HEK293 (cell line): ENCODE measurements around the gene PTGIS.
A peak's percentile ranks its signal among the peaks of the same experiment; 100 is the strongest.

Experiments used
- CTCF ChIA-PET: fragments of 350-600 bp; formaldehyde crosslinking; extraction: SDS; loops from one replicate; lab custom pipeline; 2021; ENCODE audit warnings: antibody characterized with exemption; lab: Yijun Ruan, JAX
- POLR2A ChIA-PET: fragments of 300-600 bp; formaldehyde crosslinking; extraction: SDS; loops from one replicate; lab custom pipeline; 2020; ENCODE audit warnings: antibody characterized with exemption, inconsistent platforms; lab: Yijun Ruan, JAX
- H3K27ac ChIP-seq: fragments of 200-500 bp; sonication (Bioruptor generic); 2 replicates; pipeline ENCODE4 v1.5.1; 2014; ENCODE audit warnings: low read depth, low read length, control low read depth, inconsistent platforms; ENCODE audit errors: extremely low read depth
- H3K36me3 ChIP-seq, 2 experiments: fragments of 200-500 bp in 1 of 2; sonication (Bioruptor generic) in 1 of 2; 1 replicate in 1 of 2; 2 replicates in 1 of 2; pipeline ENCODE4 v1.5.1; 2014 to 2017; ENCODE audit warnings: inconsistent platforms in 2 of 2, low read length in 2 of 2; ENCODE audit not compliant: control insufficient read depth in 2 of 2, insufficient read depth in 1 of 2
- H3K4me1 ChIP-seq: fragments of 200-500 bp; sonication (Bioruptor generic); 2 replicates; pipeline ENCODE4 v1.5.1; 2014; ENCODE audit warnings: mild to moderate bottlenecking, low read length, inconsistent platforms; ENCODE audit not compliant: control insufficient read depth, insufficient read depth
- H3K4me3 ChIP-seq: 2 replicates; pipeline ENCODE4 v1.5.1; 2011; ENCODE audit warnings: low read depth, mild to moderate bottlenecking, control low read depth, low read length, moderate library complexity
- H3K9me3 ChIP-seq: fragments of 200-500 bp; sonication (Bioruptor generic); 2 replicates; pipeline ENCODE4 v1.5.1; 2014; ENCODE audit warnings: low read depth, low read length, inconsistent platforms; ENCODE audit not compliant: control insufficient read depth, insufficient read depth
- EGR2 ChIP-seq: fragments of 450-650 bp; formaldehyde crosslinking; IDR thresholded peaks from 2 replicates; pipeline ENCODE4 v1.5.1; 2016; ENCODE audit warnings: low read depth, missing biosample characterization, missing genetic modification characterization
- GLIS1 ChIP-seq: fragments of 450-650 bp; formaldehyde crosslinking; IDR thresholded peaks from 2 replicates; pipeline ENCODE4 v1.5.1; 2016; ENCODE audit warnings: missing biosample characterization, missing genetic modification characterization
- KLF10 ChIP-seq: fragments of 450-650 bp; IDR thresholded peaks from 2 replicates; pipeline ENCODE4 v1.5.1; 2018; ENCODE audit warnings: missing biosample characterization, mild to moderate bottlenecking, missing genetic modification characterization
- KLF8 ChIP-seq: fragments of 450-650 bp; formaldehyde crosslinking; IDR thresholded peaks from 2 replicates; pipeline ENCODE4 v1.5.1; 2016; ENCODE audit warnings: missing biosample characterization, missing genetic modification characterization
- PATZ1 ChIP-seq: fragments of 450-650 bp; formaldehyde crosslinking; IDR thresholded peaks from 2 replicates; pipeline ENCODE4 v1.5.1; 2016; ENCODE audit warnings: missing biosample characterization, missing genetic modification characterization
- SP2 ChIP-seq: fragments of 450-650 bp; formaldehyde crosslinking; IDR thresholded peaks from 2 replicates; pipeline ENCODE4 v1.5.1; 2016; ENCODE audit warnings: missing biosample characterization, missing genetic modification characterization
- SP3 ChIP-seq: fragments of 450-650 bp; formaldehyde crosslinking; IDR thresholded peaks from 2 replicates; pipeline ENCODE4 v1.5.1; 2016; ENCODE audit warnings: missing biosample characterization, missing genetic modification characterization
- ZBTB10 ChIP-seq: fragments of 450-650 bp; formaldehyde crosslinking; IDR thresholded peaks from 2 replicates; pipeline ENCODE4 v1.5.1; 2016; ENCODE audit warnings: missing biosample characterization, missing genetic modification characterization
- ZBTB26 ChIP-seq: fragments of 450-650 bp; formaldehyde crosslinking; optimal IDR thresholded peaks from 2 replicates; pipeline ENCODE3; 2016; ENCODE audit warnings: missing biosample characterization, mild to moderate bottlenecking, missing genetic modification characterization
- ZBTB8A ChIP-seq: fragments of 450-650 bp; formaldehyde crosslinking; IDR thresholded peaks from 2 replicates; pipeline ENCODE4 v1.5.1; 2016; ENCODE audit warnings: missing biosample characterization, missing genetic modification characterization
- ZEB2 ChIP-seq: fragments of 450-650 bp; formaldehyde crosslinking; IDR thresholded peaks from 2 replicates; pipeline ENCODE4 v1.5.1; 2016; ENCODE audit warnings: missing biosample characterization, missing genetic modification characterization
- ZFHX2 ChIP-seq: fragments of 450-650 bp; formaldehyde crosslinking; conservative IDR thresholded peaks from 2 replicates; pipeline ENCODE4 v1.5.1; 2016; ENCODE audit warnings: missing biosample characterization, missing genetic modification characterization
- ZNF114 ChIP-seq: fragments of 450-650 bp; formaldehyde crosslinking; IDR thresholded peaks from 2 replicates; pipeline ENCODE4 v1.5.0; 2017; ENCODE audit warnings: missing biosample characterization, missing genetic modification characterization
- ZNF133 ChIP-seq: fragments of 450-650 bp; formaldehyde crosslinking; IDR thresholded peaks from 2 replicates; pipeline ENCODE4 v1.5.1; 2016; ENCODE audit warnings: missing biosample characterization, missing genetic modification characterization
- ZNF148 ChIP-seq: fragments of 450-650 bp; formaldehyde crosslinking; IDR thresholded peaks from 2 replicates; pipeline ENCODE4 v1.5.0; 2017; ENCODE audit warnings: missing biosample characterization, missing genetic modification characterization, borderline replicate concordance
- ZNF155 ChIP-seq: fragments of 450-650 bp; formaldehyde crosslinking; IDR thresholded peaks from 2 replicates; pipeline ENCODE4 v1.5.1; 2016; ENCODE audit warnings: missing biosample characterization, missing genetic modification characterization
- ZNF311 ChIP-seq: fragments of 450-650 bp; formaldehyde crosslinking; IDR thresholded peaks from 2 replicates; pipeline ENCODE4 v1.5.1; 2017; ENCODE audit warnings: missing biosample characterization, missing genetic modification characterization, borderline replicate concordance
- ZNF341 ChIP-seq: fragments of 450-650 bp; formaldehyde crosslinking; IDR thresholded peaks from 2 replicates; pipeline ENCODE4; 2016; ENCODE audit warnings: low read depth, missing biosample characterization, missing genetic modification characterization
- ZNF37A ChIP-seq: fragments of 450-650 bp; IDR thresholded peaks from 2 replicates; pipeline ENCODE4 v1.5.1; 2018; ENCODE audit warnings: missing biosample characterization, missing genetic modification characterization
- ZNF513 ChIP-seq: fragments of 450-650 bp; IDR thresholded peaks from 2 replicates; pipeline ENCODE4 v1.5.1; 2018; ENCODE audit warnings: missing biosample characterization, missing genetic modification characterization
- ZNF600 ChIP-seq: fragments of 450-650 bp; formaldehyde crosslinking; IDR thresholded peaks from 2 replicates; pipeline ENCODE4 v1.5.1; 2016; ENCODE audit warnings: missing biosample characterization, missing genetic modification characterization
- ZNF629 ChIP-seq: fragments of 450-650 bp; formaldehyde crosslinking; IDR thresholded peaks from 2 replicates; pipeline ENCODE4 v1.5.1; 2017; ENCODE audit warnings: missing biosample characterization, missing genetic modification characterization
- ZNF660 ChIP-seq: fragments of 450-650 bp; IDR thresholded peaks from 2 replicates; pipeline ENCODE4 v1.5.1; 2018; ENCODE audit warnings: missing biosample characterization, mild to moderate bottlenecking, missing genetic modification characterization
- ZNF692 ChIP-seq: fragments of 450-650 bp; formaldehyde crosslinking; IDR thresholded peaks from 2 replicates; pipeline ENCODE4 v1.5.1; 2016; ENCODE audit warnings: missing biosample characterization, missing genetic modification characterization
- ZNF768 ChIP-seq: fragments of 450-650 bp; formaldehyde crosslinking; IDR thresholded peaks from 2 replicates; pipeline ENCODE4 v1.5.1; 2018; ENCODE audit warnings: missing biosample characterization, mild to moderate bottlenecking, missing genetic modification characterization
- ZNF837 ChIP-seq: fragments of 450-650 bp; formaldehyde crosslinking; IDR thresholded peaks from 2 replicates; pipeline ENCODE4 v1.5.1; 2016; ENCODE audit warnings: missing biosample characterization, missing genetic modification characterization

PTGIS gene

GRCh38 chr20:49483018-49483695, 84.8 kb downstream of the PTGIS start:
- POLR2A ChIA-PET, result no interaction called here
- peak overlapping the region; percentile 38 for H3K4me3 ChIP-seq
- H3K4me1 ChIP-seq, result 0 out of 2 replicates have a peak, but pooled peaks cover 4% of the 10 kb centered on the region
- H3K36me3 ChIP-seq, result no peaks in the 10 kb centered on the region
- no peaks in the 10 kb centered on the region for H3K9me3 ChIP-seq
- no peak overlapping the region for H3K27ac ChIP-seq
- CTCF ChIA-PET, result interaction anchor here (0.6 to 6.1 kb wide), 10 partner anchors 9 to 147 kb away, joined by 3 to 118 read pairs (median 4); no protein-coding TSS in a partner anchor
- TF ChIP-seq ZNF37A (no peak), ZNF114 (no peak), ZEB2 (tag by site-specific recombination) (0 out of 2 replicates have a peak, but pooled peaks have one; percentile 17), ZBTB10 (tag by site-specific recombination) (peak; percentile 0; the same call in 1 of the 2 replicates), KLF10 (tag by site-specific recombination) (no peak), ZBTB26 (tag by site-specific recombination) (peak; percentile 37), EGR2 (tag by site-specific recombination) (peak; percentile 98), ZNF629 (tag by site-specific recombination) (0 out of 2 replicates have a peak, but pooled peaks have one; percentile 15), ZFHX2 (tag by site-specific recombination) (peak; percentile 93), KLF8 (tag by site-specific recombination) (0 out of 2 replicates have a peak, but pooled peaks have one; percentile 1), ZNF148 (no peak), ZNF600 (tag by site-specific recombination) (0 out of 2 replicates have a peak, but pooled peaks have one; percentile 17), ZNF768 (no peak), ZNF837 (tag by site-specific recombination) (no peak), ZNF311 (no peak), ZNF155 (no peak), ZNF133 (tag by site-specific recombination) (no peak), GLIS1 (peak; percentile 9; the same call in 1 of the 2 replicates), SP3 (tag by site-specific recombination) (peak; percentile 82), ZNF692 (tag by site-specific recombination) (no peak; the same call in 1 of the 2 replicates), ZNF660 (tag by site-specific recombination) (no peak), ZNF513 (tag by site-specific recombination) (peak; percentile 86), SP2 (tag by site-specific recombination) (peak; percentile 26; the same call in 1 of the 2 replicates), ZNF341 (tag by site-specific recombination) (no peak), ZBTB8A (tag by site-specific recombination) (no peak; the same call in none of the 2 replicates), PATZ1 (tag by site-specific recombination) (peak; percentile 17; the same call in 1 of the 2 replicates)
